Measurements from ENCODE around the gene C22orf31.
"Not testable (repeated sequence)": the region's sequence is repeated elsewhere in the genome, so short reads cannot be mapped to it uniquely, and the experiment has no call there.

Gene C22orf31

DNA sequence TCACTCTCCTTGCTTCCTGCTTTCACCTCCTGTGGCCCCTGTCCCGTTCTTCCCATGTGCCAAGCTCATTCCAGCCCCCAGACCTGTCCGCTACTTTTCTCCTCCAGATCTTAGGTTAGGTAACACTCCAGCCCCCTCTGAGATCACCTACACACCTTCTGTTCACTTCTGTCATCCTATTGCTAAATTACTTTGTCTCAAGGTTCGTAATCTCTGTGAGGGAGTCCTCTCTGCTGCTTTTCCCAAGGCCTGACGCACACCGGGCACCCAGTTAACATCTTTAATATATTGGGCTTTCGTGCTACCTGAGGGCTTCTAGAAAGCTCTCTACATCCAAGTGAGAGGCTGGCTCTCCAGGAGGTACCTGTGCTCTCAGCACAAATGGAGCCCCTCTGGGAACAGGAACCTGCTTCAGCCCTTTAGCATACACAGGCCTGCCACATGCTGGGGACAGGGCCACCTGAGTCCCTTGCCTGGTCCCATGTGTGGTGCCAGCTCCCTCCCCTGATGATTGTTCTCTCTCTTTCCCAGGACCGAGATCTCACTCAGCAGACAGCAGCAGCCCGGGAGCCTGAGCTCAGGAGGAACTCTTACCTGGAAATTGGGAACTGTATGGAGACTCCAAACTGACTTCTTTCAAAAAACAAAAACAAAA, 8.5 kb downstream of the C22orf31 start:
- no peak for DNase-seq

DNA sequence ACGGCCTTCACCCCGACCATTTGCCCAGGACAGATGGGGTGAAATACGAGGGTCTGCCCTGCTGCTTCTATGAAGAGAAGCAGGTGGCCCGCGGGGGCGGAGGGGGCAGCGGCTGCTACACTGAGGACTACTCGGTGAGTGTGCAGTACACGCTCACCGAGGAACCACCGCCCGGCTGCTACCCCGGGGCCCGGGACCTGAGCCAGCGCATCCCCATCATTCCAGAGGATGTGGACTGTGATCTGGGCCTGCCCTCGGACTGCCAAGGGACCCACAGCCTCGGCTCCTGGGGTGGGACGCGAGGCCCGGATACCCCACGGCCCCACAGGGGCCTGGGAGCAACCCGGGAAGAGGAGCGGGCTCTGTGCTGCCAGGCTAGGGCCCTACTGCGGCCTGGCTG, 11.2 kb downstream of the C22orf31 start:
- no peak for DNase-seq

DNA sequence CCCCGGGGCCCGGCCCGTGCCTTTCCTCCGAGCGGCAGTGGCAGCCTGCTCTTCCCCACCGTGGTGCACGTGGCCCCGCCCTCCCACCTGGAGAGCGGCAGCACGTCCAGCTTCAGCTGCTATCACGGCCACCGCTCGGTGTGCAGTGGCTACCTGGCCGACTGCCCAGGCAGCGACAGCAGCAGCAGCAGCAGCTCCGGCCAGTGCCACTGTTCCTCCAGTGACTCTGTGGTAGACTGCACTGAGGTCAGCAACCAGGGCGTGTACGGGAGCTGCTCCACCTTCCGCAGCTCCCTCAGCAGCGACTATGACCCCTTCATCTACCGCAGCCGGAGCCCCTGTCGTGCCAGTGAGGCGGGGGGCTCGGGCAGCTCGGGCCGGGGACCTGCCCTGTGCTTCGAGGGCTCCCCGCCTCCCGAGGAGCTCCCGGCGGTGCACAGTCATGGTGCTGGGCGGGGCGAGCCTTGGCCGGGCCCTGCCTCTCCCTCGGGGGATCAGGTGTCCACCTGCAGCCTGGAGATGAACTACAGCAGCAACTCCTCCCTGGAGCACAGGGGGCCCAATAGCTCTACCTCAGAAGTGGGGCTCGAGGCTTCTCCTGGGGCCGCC, 11.9 kb downstream of the C22orf31 start:
- DNase-seq = no peak

DNA sequence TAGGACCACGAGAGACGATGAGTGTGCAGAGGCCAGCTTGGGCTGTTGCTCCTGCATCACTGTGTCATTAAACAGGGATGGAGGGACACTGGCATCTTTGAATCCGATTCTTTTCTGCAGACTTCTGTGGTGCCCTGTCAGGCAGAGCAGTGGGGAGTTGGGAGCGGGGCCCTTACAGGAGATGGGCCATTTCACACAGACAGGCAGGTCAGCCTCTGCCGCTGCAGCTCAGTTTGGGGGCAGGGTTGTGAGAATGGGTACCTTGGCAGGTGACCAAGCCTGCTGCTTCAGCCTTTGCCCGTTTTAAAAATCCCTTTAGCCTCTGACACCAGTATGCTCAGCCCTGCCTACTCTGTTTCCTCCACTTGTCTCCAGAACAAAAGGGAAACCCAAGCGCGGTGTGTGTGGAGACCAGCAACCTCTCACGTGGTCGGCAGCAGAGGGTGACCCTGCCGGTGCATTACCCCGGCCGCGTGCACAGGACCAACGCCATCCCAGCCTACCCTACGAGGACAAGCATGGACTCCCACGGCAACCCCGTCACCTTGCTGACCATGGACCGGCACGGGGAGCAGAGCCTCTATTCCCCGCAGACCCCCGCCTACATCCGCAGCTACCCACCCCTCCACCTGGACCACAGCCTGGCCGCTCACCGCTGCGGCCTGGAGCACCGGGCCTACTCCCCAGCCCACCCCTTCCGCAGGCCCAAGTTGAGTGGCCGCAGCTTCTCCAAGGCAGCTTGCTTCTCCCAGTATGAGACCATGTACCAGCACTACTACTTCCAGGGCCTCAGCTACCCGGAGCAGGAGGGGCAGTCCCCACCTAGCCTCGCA, 12.6 kb downstream of the C22orf31 start:
- DNase-seq = no peak

DNA sequence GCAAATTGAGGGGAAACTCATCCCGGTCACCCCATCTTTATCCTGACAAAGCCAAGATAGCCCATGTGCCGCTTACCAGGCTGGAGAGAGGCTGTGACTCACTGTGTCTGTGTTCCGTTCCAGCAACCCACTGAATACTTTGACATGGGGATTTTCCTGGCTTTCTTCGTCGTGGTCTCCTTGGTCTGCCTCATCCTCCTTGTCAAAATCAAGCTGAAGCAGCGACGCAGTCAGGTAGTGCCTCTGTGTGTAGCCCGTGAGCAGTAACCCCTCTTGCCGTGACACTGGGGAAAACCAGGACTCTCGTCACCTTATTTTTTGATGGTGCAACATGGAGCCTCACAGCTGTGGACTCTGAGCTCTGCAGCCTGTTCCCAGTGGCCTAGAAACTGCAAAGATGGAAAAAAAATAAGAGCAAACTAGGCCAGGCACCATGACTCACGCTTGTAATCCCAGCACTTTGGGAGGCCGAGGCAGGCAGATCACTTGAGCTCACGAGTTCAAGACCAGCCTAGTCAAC, 16.9 kb downstream of the C22orf31 start:
- DNase-seq = no peak

DNA sequence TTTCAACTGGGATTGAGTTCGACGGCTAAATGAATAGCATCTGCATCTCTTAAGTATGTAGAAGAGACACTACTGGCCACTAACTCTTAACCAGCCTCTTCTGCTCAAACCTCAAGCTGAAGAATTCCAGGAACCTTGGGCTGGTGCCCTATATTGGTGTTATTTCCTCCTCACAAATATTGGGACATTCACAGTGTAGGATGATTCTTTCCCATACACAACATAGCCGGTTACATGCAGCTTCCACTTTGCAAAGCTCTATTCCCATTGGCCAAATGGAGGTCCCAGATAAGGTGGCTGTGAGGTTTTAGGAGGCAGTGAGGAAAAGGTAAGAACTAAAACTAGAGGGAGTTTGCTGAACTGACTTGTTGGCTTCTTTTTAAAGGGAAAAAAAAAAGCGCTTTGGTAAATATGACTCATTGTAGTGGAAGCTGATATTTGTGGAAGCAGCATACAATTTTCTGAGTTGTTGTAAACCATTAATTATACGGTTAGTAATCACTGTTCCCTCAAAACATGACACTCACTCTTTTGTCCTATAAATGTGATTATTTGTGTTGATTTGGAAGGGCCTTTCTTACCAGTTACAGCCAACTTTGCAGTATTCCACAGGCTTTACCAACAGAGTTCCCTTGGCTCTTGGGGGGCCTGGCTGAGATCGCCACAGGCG, 17.6 kb downstream of the C22orf31 start:
- no peak for DNase-seq

DNA sequence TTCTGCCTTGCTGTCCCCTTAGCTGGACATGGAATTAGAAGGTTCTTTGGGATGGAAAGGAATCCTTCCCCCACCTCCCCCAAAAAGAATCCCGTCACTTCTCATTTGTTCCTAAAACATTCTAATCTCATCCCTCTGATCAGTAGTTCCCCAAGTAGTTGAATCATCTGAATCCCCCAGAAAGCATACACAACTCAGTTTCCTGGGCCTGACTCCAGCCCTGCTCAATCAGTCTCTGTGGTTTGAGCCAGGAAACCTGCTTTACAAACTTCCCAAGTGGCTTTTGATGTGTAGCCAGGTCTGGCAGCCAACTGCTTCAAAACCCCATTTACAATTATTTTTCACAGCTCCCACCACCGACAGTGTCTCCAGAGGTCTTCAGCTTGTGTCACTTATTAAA, 20.2 kb downstream of the C22orf31 start:
- no peak for DNase-seq

DNA sequence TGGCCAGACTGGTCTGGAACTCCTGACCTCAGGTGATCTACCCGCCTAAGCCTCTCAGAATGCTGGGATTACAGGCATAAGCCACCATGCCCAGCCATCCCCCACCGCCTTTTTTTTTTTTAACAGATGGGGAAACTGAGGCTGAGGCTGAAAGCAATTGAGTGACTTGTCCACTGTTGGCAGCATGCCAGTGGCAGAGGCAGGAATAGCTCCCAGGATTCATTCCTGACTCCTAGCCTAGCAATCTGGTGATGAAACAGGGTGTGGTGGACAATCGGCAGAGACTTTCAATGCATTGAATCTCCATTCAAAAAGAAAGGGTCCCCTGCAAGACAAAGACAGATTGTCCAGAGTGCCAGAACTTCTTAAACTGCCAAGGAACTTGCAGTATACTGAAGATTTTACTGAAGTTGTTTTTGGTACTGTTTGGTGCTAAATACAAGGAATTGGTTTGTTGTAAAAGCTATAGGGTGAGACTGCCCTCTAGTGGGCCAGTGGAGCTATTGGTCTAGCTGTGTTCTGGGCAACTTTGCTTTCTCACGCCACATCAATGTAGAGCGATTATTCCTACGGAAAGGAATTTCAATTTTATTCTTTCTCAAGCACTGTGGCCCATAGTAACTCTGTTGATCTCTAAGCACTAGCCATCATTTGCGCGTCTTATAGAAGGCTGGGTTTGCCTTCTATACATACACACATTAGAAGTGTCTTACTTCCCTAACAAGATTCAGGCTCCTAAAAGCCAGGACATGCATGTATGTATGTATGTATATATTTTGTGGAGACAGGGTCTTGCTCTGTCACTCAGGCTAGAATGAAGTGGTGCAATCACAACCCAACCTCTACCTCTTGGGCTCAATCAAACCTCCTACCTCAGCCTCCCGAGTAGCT, 21.0 kb downstream of the C22orf31 start:
- peak; percentile 72 for DNase-seq

DNA sequence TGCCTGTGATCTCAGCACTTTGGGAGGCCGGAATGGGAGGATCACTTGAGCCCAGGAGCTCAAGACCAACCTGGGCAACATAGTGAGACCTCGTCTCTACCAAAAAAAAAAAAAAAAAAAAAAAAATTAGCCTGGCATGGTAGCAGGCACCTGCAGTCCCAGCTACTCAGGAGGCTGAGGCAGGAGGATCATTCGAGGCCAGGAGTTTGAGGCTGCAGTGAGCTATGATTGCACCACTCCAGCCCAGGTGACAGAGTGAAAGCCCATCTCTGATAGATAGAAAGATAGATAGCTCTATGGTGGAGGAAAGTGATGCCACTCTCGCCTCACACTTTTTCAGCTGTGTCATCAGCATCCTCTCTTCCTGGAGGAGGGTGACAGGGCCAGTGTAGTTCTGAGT, 21.9 kb downstream of the C22orf31 start:
- DNase-seq = not testable (repeated sequence)

DNA sequence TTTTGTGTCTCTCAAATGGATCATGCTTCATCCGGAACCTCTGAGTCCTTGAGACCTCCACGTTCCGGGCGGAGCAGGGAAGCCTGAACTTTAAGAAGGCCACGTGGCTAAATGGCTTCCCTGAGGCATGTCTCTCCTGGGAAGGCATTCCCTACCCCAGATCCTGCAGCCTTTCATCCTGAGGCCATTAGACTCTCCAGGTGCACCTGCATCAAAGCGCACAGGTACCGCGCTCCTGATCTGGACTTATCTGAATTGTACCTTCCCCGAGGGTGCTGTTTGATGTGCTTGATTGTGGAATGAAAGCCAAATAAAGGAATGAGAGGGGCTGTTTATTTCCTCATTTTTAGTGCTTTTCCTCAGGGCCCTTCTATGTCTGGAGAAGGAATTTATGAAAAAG, 22.5 kb downstream of the C22orf31 start:
- DNase-seq = no peak

DNA sequence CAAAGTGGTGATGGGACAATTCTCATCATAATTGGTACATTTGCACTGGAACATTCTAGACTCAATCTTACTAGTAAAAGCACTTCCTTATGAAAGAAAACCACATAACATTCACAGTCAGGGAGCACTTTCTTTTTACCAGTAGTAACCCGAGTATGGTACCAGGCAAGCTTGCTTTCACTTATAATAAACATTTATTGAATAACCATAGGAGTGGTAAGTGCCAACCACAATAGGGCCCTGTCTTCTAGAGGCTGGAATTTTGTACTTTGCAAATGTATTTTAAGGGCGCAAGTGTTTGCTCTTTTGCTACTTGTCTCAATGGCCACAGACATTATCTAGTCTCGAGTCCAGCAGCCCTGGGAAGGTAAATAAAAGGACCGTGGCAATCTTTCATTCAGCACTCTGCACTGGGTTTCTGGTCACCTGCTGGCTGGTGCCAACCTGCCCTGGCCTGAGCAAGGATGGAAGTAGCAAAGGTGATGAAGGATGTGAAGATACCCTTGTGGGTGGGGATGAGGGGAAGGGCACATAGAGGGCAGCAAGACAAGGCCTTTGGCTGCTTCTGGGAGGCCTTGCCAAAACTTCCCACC, 24.2 kb downstream of the C22orf31 start:
- no peak for DNase-seq

DNA sequence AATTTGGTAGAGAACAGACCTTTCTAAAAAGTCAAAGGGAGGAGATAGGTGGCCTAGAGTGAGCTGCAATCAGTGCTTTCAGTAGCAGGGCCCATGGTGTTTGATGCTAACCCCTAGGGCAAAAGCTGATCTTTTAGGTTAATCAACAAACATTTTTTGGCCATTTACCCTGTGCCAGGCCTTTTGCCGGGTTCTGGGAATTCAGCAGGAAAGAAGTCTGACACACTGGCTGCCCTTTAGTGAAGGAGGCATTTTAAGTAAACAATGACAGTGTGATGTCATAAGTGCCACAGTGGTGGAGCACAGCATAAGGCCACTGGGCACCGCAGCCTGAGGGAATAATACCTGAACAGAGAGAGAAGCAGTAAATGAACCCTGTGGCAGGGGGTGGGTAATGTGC, 29.0 kb downstream of the C22orf31 start:
- no peak for DNase-seq

DNA sequence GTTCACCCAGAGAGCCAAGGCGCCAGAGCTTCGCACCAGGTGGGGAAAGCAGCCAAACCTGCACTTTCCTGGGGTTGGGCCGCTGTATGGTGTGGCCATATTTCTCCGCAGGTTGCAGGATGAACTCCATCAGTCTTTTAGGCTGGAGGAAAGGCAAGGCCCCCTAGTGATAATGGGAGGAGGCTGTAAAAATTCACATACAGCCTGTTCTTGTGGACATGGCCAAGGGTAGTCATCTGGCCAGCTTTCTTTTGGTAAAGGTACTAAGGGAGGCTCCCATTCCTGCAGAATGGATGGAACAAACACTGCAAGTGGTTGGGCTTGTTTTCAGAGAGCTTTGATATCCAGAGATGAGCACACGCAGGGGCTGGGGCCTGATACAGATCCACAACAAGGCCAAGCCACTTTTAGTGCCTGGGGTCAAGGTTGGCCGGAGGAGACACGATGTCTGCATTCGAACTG, 29.6 kb downstream of the C22orf31 start:
- DNase-seq = no peak

DNA sequence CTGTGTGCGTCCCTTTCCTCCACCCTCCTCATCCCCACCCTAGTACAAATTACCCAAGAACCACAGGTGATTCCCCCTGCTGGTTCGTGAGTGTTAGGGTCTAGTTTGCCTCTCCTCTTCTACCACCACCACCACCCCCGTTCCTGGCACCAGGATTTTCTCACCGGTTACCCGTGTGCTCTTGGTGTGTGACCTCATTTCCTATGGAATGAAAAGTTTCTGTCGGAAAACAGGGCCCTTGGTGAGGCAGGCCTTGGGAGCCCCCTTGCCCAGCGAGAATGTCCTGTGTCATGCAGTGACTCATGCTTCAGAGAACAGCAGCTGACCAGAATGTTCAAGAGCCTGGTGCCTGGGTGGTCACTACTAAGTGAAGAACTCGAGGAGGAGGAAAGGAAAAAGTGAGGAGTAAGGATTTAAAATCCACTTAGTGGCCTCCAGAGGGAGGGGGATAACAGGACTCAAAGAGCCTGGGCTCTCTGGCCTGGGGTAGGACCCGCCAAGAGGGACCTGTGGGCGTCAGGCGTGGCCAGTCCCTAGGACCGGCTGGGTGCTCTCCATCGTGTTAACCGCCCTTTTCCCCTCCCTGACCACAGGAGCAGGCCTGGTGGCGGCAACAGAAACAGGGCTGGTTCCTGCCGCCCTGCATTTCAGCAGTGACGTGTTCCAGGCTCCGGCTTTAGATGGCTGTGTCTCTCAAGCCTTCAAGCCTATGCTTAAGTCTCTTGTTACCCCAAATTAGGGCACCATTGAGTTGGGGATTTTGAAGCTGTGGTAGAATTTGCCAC, 30.2 kb downstream of the C22orf31 start:
- no peak for DNase-seq

DNA sequence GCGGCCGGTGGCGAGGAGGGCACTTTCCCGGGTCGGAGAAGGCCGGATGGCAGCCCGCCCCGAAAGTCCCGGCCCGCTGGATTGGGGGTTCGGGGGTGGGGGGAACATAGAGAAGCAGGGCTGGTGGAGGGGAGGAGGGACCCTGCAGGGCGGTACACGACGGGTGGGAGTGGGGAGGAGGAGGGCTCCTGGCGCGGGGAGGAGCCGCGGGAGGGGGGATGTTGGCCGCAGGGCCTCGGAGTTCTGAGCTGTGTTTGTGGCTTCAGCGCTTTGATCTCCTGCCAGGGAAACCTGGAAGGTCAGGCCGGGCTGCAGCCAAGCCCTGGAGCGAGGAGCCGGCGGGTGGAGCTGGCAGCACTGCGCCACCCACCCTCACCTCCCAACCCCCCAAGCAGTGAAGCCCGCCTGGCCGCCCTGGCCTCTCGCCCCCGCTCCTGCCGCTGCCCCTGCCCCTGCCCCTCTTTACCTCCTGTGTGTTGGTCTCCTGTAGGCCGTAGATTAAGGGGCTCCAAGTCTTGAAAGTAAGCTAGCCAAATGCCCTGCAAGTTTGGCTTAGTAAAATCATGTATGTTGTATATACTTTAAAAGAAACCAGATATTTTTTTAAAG, 30.9 kb downstream of the C22orf31 start:
- no peak for DNase-seq

DNA sequence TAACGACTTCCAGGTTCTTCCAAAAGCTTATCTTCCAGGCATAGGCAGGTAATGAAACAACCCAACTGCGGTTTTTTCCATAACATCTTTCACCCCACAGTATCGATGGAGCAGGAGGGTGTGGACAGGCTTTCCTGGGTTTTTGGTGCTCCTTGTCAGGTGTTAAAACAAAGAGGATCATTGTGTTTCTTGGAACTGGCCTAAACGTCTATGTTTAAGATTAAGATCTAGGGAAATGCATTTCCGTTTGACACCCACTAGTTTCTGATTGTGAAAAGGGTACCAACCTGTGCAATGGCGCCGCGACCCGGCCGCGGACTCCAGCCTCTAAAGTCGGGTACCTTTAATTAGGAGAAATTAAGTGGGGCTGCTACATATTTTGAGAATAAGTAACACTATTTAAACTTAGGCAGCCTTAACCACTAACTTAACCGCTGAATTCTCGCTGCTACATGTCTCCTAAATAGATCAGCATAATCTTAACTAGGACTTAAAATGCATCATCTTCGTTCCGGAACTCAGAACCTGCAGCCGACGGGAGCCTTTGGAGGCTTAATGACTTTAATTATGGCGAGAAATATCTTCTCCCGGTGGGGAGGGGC, 31.5 kb downstream of the C22orf31 start:
- no peak for DNase-seq

DNA sequence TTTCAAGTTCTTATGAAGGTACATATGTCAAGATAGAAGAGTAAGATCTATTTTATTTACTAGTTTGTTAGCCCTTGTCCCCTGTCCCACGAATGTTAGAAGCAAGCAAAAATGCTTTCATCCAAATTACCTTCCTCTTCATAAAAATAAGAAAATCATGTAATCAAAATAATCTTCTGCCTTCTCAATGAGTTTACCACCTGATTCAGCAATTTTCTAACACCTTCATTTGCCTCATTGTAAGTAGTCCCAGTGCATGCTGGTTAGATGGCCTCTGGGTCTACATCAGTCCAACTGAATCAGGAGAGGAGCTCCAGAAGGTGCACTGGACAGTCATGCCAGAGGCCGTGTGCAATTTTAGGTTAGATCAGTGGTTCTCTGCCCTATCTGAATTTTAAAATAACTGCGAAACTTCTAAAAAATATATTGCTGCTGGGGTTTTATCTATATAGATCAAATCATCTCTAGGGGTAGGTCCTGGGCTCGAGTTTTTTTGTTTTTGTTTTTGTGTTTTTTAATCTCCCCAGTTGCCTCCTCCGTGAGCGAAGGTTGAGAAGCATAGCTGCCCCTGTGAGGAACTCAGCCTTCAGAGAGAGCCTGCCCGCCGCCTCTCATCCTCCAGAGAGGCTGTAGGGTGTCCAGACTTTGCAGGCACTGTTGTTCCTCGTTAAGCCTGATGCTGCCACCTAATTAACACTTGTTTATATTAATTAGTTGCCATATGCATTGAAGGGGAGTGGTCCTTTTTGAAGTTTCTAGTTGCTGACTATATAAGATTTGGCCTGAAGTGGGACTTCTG, 32.2 kb downstream of the C22orf31 start:
- DNase-seq = no peak

DNA sequence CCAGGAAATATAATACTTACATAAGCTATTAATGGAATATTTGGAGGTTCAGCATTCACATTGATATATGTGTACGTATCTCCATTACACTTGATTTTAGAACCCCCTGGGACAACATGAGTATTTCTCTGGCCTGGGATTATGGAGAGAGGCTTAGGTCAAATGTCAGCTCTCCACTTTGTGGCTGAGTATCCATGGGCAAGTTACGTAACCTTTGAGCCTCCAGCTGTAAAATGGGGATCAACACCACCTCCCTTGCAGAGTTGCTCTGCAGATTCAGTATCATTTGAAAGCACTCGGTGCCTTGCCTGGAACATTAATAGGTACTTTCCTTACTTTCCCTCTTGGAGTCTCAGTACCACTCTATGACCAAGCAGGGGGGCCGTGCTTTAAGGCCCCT, 33.2 kb downstream of the C22orf31 start:
- DNase-seq = no peak

DNA sequence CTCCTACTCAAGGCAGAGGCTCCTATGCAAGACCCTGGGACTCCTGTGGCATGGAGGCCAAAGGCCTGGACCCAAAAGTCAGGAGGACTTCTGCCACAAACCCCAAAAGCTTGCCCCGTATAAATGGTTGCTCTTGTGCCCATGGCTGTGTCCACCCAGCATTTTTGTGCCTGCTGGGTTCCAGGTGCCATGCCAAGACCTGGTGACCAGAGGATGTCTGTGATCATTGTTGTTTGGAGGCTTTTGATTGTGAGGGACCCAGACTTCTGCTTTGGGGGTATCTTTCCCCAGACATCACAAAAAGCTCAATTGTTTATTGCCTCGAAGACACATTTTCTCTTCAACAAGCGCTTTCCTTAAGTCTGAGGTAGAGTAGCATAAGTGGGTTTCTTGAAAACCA, 35.1 kb downstream of the C22orf31 start:
- no peak for DNase-seq
